ENCODE measurements around the gene GRID2. TPM values are rescaled to one million over a fixed set of nuclear protein-coding genes. Genes with fewer than 3 reads are reported as not detected.

Gene GRID2
- total and polyA plus RNA-seq, 2 of the 4 experiments (the other 2 are of a cell fraction), result under 0.01 TPM; not detected in 1

DNA sequence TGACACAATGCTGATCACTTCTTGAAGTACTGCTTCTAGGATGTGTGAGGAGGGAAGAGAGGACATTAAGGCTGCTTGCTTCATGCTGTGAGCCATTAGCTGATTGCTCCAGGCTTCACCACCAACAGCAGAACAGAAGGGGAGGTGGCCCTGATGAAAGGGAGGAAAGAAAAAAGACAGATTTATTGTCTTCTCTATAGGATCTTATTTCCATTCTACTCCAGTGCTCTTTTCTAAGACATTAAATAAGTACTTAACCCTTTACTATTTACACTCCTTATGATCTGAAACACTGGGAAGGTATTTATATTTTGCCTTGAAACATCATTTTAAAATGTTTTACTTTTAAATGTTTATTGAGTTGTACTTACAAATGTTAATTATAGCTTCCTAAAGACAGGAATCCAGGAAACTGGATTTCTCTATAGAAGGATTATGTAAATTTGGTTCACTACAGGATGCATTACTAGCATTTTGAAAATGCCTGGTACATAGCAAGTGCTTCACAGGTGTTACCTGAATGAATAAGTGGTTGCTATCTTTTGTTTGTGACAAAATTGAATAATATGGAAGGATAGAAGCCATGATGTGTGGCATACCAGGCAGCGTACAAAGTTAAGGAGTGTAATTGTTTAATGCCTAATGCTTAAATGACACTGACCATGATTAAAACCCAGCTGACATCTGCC is 843.9 kb downstream of the GRID2 start:
- no peak overlapping the region for H3K4ac ChIP-seq (ENCODE audit: low read depth, low read length)
- no peak overlapping the region for H3K23ac ChIP-seq (ENCODE audit: low read depth, low read length)
- CTCF ChIA-PET, result interaction anchor here (0.5 kb wide), 1 partner anchor 303 kb away, joined by 3 read pairs; no protein-coding TSS in a partner anchor
- no peak overlapping the region for H3K4me3 ChIP-seq (ENCODE audit: insufficient read depth, low read depth, low read length)
- H3K56ac ChIP-seq (ENCODE audit: extremely low read depth, insufficient read depth, low read length), result no peak overlapping the region
- no peak overlapping the region for H2AK9ac ChIP-seq (replicated peaks; ENCODE audit: low read depth, low read length, poor library complexity)
- H3K9ac ChIP-seq (ENCODE audit: low read depth, low read length), result no peak overlapping the region
- intact Hi-C loops (cut with micrococcal nuclease), result no loop called here
- no peak overlapping the region for H2BK120ac ChIP-seq (ENCODE audit: low read depth, low read length)
- no peaks in the 10 kb centered on the region for H4K20me1 ChIP-seq (ENCODE audit: insufficient read depth, low read length)
- H3K9me3 ChIP-seq (ENCODE audit: control insufficient read depth, insufficient read depth, low read length), result no peaks in the 10 kb centered on the region
- no peaks in the 10 kb centered on the region for H3K79me1 ChIP-seq (ENCODE audit: low read depth in 1 of 2, low read length in 2 of 2)
- WGBS, 2 experiments (ENCODE audit: extremely low coverage in 2 of 2, insufficient read length in 1 of 2), result no CpG with 5 or more reads among the region's 1 CpG
- no peak overlapping the region for H4K91ac ChIP-seq (ENCODE audit: insufficient read depth, low read depth, low read length)
- no peak overlapping the region for H2BK20ac ChIP-seq (ENCODE audit: low read depth, low read length)
- no peaks in the 10 kb centered on the region for H3K9me1 ChIP-seq (ENCODE audit: insufficient read depth, low read length)
- no peak overlapping the region for H3K18ac ChIP-seq (ENCODE audit: low read depth, low read length)
- no peak overlapping the region for H3K14ac ChIP-seq (replicated peaks; ENCODE audit: low read depth, low read length)
- no peak overlapping the region for H2AFZ ChIP-seq (replicated peaks; ENCODE audit: low read length, poor library complexity)
- H2BK5ac ChIP-seq (ENCODE audit: low read depth, low read length, poor library complexity, severe bottlenecking), result no peak overlapping the region
- POLR2A ChIA-PET (ENCODE audit: unreplicated experiment), result no interaction called here
- H3K36me3 ChIP-seq (ENCODE audit: control insufficient read depth, insufficient read depth, low read length), result no peaks in the 10 kb centered on the region
- no TSS peak for BruUV-seq (replicated peaks)
- ATAC-seq (ENCODE audit: low read depth), result no peak
- H3K4me1 ChIP-seq (ENCODE audit: control insufficient read depth, insufficient read depth, low read length), result no peaks in the 10 kb centered on the region
- H2AK5ac ChIP-seq (ENCODE audit: low read depth, low read length), result no peak overlapping the region
- no peak overlapping the region for H4K5ac ChIP-seq (ENCODE audit: low read depth, low read length)
- no peak overlapping the region for H3K27ac ChIP-seq (ENCODE audit: insufficient read depth, low read length)
- dilution Hi-C loops (cut with HindIII; ENCODE audit: low sequenced_read_pairs, unreplicated experiment), result no loop called here
- H3K27me3 ChIP-seq (ENCODE audit: control insufficient read depth, insufficient read depth, low read length), result no peaks in the 10 kb centered on the region
- no peak overlapping the region for H2BK15ac ChIP-seq (ENCODE audit: low read depth, low read length)
- DNase-seq, result no peak
- in situ Hi-C loops (cut with MboI; ENCODE audit: low sequenced_read_pairs), result no loop called here
- no peak overlapping the region for H4K8ac ChIP-seq (ENCODE audit: low read depth in 2 of 2, low read length in 2 of 2)
- H3K4me2 ChIP-seq (ENCODE audit: low read depth, low read length), result no peak overlapping the region
- TF ChIP-seq CEBPB (IDR thresholded peaks at IDR 0.05; ENCODE audit: low read depth, low read length) (no peak), NFE2L2 (IDR thresholded peaks at IDR 0.05; ENCODE audit: low read depth, low read length) (no peak), CHD1 (IDR thresholded peaks at IDR 0.05; ENCODE audit: low read depth, low read length) (no peak), BHLHE40 (IDR thresholded peaks at IDR 0.05; ENCODE audit: low read depth, low read length) (no peak), SMC3 (IDR thresholded peaks at IDR 0.05; ENCODE audit: low read depth, low read length) (no peak), FOS (IDR thresholded peaks at IDR 0.05; ENCODE audit: low read depth, low read length) (no peak), POLR2A (IDR thresholded peaks at IDR 0.05; ENCODE audit: low read depth, low read length) (no peak), MAFK (IDR thresholded peaks at IDR 0.05; ENCODE audit: low read depth, low read length) (no peak), RFX5 (IDR thresholded peaks at IDR 0.05; ENCODE audit: low read depth, low read length) (no peak), MXI1 (IDR thresholded peaks at IDR 0.05; ENCODE audit: borderline replicate concordance, low read depth, low read length) (no peak), MAZ (IDR thresholded peaks at IDR 0.05; ENCODE audit: borderline replicate concordance, low read depth, low read length) (no peak), RCOR1 (IDR thresholded peaks at IDR 0.05; ENCODE audit: insufficient replicate concordance, low read length) (no peak), RAD21 (IDR thresholded peaks at IDR 0.05; ENCODE audit: low read length) (no peak)
- TF ChIP-seq, protein P1, sequence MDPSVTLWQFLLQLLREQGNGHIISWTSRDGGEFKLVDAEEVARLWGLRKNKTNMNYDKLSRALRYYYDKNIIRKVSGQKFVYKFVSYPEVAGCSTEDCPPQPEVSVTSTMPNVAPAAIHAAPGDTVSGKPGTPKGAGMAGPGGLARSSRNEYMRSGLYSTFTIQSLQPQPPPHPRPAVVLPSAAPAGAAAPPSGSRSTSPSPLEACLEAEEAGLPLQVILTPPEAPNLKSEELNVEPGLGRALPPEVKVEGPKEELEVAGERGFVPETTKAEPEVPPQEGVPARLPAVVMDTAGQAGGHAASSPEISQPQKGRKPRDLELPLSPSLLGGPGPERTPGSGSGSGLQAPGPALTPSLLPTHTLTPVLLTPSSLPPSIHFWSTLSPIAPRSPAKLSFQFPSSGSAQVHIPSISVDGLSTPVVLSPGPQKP (IDR thresholded peaks at IDR 0.05; ENCODE audit: borderline replicate concordance, low read depth, low read length), result no peak
- TF ChIP-seq, protein P2, sequence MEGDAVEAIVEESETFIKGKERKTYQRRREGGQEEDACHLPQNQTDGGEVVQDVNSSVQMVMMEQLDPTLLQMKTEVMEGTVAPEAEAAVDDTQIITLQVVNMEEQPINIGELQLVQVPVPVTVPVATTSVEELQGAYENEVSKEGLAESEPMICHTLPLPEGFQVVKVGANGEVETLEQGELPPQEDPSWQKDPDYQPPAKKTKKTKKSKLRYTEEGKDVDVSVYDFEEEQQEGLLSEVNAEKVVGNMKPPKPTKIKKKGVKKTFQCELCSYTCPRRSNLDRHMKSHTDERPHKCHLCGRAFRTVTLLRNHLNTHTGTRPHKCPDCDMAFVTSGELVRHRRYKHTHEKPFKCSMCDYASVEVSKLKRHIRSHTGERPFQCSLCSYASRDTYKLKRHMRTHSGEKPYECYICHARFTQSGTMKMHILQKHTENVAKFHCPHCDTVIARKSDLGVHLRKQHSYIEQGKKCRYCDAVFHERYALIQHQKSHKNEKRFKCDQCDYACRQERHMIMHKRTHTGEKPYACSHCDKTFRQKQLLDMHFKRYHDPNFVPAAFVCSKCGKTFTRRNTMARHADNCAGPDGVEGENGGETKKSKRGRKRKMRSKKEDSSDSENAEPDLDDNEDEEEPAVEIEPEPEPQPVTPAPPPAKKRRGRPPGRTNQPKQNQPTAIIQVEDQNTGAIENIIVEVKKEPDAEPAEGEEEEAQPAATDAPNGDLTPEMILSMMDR (conservative IDR thresholded peaks at IDR 0.05; ENCODE audit: low read depth, low read length), result no peak
- TF ChIP-seq, protein P3, sequence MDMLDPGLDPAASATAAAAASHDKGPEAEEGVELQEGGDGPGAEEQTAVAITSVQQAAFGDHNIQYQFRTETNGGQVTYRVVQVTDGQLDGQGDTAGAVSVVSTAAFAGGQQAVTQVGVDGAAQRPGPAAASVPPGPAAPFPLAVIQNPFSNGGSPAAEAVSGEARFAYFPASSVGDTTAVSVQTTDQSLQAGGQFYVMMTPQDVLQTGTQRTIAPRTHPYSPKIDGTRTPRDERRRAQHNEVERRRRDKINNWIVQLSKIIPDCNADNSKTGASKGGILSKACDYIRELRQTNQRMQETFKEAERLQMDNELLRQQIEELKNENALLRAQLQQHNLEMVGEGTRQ (IDR thresholded peaks at IDR 0.05; ENCODE audit: low read depth, low read length), result no peak
